Stimulated activated CD4-positive, alpha-beta T cell treated with anti-CD3 and anti-CD28 coated beads, TNF-alpha, amount 100 ng/mL, for 1 hour (primary cell): ENCODE measurements around the gene CTNNBL1.
"Not testable (repeated sequence)": the region's sequence is repeated elsewhere in the genome, so short reads cannot be mapped to it uniquely, and the experiment has no call there.

Experiments
- DNase-seq, 3 donors: peaks; one replicate each; pipeline ENCODE4 v3.0.0-alpha.2; 2020; ENCODE audit warnings: low read depth in 3 of 3, low spot score in 1 of 3

Gene CTNNBL1

DNA sequence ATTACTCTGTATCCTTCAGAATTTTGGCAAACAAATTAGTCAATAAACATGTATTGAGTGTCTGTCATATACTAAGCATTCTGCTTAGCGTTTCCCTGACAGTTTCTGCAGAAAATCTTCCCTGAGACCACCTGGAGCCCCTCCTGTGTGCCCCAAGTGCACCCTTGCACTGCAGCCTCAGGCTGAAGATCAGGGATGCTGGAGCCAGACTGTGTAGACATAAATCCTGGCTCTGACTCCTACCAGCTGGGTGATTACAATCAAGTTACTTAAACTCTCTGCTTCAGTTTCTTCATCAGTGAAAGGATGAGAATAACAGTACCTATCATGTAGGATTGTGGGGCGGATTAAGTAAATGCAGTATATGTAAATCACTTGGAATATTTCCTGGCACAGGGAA, 155.7 kb downstream of the CTNNBL1 start:
- DNase-seq, result no peak

GRCh38 chr20:37850036-37850592, 156.3 kb downstream of the CTNNBL1 start:
- DNase-seq, result no peak

DNA sequence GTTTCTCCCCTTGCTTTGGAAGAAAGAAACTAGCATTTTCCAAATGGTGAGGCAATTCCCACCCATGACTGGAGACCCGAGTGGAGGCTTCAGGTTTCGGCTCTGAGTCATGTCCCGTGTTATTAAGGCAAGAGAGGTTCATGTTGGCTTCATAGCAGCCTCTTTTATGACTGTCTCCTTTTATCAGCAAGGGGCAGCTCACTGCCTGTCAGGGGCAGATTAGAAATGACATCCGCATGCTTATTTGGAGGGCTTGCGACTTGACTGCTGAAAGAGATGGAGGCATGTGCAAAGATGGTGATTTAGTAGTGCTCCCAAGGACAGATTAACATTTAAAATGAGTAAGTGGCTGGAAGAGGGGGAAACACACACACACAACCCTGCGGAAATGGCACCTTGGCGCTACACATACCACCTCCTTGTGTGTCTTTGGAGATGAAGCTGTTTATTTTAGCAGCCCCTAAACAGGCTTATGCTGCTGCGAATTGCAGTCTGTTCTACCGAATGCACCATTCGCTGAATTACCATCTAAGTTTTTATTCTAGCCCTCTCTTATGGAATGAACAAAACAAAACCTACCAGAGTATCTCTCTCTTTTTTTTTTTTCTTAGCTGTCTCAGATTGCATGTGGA, 157.0 kb downstream of the CTNNBL1 start:
- DNase-seq, result no peak

DNA sequence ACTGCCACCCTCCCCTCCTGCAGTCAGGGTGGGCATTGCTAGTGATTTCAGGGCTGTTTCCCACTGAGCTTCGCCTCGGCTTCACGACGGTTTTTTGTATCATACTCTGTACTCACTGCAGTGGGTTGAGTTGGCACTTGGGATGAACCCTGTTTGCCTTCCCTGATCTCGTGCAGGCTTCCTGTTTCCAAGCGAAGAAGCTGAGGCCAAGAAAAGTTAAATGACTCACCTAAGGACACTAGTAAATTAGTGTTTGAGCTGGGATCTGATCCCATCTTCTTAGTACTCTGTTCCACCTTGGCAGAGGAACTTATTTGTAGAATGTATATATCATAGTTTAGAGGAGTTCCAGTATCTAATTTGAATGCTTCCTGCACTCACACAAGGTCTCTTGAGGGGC, 158.8 kb downstream of the CTNNBL1 start:
- no peak for DNase-seq

DNA sequence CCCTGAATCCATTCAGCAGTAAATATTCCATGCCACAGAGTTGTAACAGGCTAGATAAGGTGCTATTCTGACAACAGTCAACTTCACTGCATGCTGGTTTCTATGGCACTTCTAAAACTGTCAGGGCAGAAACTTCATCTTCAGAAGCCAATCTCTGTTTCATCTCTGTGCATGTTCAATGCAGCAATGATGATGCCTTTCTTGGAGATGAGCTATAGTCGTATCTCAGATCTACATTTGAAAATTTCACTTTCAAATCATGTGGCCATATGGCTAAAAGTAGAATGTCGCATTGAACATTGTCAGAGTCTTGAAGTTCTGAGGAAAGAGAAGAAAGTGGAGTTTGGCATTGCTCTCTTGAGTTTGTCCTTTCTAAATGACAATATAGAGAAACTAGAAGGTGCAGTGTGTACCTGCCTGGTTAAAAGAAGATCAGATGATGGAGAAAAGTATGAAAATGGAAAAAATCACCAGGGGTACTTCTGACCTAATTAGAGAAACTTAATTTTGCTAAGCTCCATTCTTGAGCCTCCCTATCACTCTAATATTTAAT, 160.1 kb downstream of the CTNNBL1 start:
- DNase-seq, result no peak

DNA sequence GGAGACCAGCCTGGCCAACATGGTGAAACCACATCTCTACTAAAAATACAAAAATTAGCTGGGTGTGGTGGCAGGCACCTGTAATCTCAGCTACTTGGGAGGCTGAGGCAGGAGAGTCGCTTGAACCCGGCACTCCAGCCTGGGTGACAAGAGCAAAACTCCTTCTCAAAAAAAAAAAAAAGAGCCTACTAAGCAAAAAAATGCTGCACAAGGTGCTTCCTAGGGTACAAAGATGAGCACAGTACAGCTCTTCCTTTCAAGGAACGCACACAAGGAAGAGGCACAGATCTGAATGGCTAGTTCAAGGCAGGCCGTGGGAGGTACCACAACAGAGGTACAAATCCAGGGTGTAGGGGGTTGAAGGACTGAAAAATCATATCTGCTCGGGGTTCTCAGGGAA, 162.2 kb downstream of the CTNNBL1 start:
- DNase-seq, result not testable (repeated sequence)

GRCh38 chr20:37856932-37857660, 163.3 kb downstream of the CTNNBL1 start:
- no peak for DNase-seq

DNA sequence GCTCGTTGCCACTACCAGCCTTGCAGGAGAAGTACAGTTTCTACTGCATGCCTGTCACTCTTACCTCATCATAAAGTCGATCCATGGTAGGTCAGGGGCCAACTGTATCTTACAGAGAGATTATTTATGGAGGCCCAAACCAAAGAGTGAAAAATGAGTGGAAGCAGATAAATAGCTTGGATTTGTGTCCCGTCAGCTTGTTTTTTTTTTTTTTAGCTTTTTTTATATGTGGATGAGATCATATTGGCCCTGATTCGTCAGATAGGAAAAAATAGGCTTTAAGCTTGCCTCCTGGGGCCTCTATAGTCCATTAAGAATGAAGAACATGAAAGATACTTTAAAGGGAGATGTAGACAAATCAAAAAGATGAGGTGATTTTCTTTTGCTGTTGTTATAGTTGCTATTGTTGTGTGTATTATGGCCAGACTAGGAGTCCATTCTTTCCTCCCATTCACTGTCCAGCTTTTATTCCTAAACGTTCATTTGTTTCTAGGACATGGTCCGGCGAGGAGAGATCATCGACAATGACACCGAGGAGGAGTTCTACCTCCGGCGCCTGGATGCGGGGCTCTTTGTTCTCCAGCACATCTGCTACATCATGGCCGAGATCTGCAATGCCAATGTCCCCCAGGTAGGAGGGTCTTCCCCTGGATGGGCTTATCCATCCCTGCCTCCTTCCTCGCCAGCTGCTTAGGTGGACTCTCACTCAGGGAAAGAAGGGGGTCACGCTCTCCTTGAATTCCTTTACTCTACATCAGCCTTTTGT, 165.8 kb downstream of the CTNNBL1 start:
- DNase-seq, result no peak

DNA sequence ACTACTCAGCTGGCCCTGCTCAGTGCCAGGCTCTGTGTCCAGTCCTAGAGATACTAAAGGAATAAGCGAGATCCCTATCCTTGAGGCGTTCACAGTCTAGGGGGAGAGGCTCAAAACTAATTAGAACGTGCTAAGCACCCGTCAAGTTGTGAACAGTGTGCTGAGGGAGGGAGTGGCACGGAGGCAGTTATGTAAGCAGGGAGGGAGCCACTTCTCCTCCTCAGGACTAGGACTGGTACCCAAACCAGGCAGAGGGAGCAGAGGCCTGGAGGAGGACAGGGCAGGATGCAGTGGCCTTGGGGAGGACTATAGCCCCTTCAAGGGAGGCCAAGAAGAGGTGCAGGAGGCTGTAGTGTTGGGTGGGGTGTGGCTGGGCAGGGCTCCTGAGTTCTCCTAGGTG, 169.5 kb downstream of the CTNNBL1 start:
- DNase-seq, result no peak

DNA sequence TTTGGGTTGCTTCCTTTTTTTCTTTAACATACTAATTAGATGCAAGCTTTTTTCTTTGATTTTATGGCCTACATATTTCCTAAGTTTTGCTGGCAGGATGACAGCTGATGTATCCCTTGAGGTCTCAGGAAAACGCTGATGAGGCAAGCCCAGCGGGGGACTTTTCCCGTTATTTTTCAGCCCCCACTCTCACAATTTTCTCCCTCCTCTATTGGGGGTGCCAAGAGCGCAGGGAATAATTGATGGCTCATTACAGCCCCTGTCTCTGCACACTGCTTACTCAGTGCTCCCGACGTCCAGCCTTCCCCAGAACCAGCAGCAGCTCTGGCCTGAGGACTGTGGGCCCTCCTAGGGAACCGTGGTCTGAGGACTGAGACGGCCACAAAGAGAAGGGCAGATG, 170.5 kb downstream of the CTNNBL1 start:
- DNase-seq, result no peak

- DNase-seq, result no peak
Observed at GRCh38 chr20:37866051-37866450, 172.2 kb downstream of the CTNNBL1 start.

GRCh38 chr20:37867289-37868195, 173.7 kb downstream of the CTNNBL1 start:
- DNase-seq, result no peak

GRCh38 chr20:37868851-37869333, 175.1 kb downstream of the CTNNBL1 start:
- no peak for DNase-seq

GRCh38 chr20:37869334-37869861, 175.6 kb downstream of the CTNNBL1 start:
- no peak for DNase-seq

DNA sequence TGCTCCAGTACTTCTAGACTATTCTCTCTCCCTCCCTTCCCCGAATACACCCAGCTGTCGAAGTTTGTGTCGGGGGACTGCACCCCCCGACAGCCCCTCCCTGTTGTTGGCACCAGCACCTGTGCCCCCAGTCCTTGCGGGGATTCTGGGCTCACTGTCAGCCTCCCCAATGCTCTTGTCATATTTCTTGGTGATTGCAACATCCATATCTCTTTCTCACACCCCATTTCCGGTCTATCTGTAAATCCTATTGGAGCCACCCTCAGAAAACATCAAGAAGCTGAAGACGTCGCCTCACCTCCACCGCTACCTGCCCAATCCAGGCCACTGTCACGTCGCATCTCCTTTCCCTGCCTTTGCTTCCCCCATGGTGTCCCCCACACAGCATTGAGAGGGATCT, 176.5 kb downstream of the CTNNBL1 start:
- no peak for DNase-seq

GRCh38 chr20:37871751-37872150, 177.9 kb downstream of the CTNNBL1 start:
- no peak for DNase-seq

- DNase-seq, result no peak
Observed at GRCh38 chr20:37872161-37872560, 178.3 kb downstream of the CTNNBL1 start.

DNA sequence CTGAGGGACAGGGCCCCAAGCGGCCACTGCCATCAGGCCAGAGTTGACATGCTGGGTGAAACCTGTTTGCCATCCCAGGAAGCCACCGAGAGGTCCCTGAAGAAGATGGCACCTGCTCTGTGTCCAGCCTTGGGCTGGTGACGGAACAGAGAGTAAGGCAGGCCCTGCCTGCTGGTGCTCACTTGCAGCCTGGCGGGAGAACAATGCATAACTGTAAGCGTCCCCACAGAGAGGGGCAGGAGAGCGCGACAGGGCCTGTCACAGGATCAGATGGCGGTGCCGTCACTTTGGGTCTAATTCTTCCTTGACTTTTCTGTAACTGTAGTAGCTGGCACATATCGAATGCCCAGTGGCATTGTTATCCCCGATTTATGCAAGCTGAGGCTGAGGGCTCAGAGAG, 180.1 kb downstream of the CTNNBL1 start:
- no peak for DNase-seq

DNA sequence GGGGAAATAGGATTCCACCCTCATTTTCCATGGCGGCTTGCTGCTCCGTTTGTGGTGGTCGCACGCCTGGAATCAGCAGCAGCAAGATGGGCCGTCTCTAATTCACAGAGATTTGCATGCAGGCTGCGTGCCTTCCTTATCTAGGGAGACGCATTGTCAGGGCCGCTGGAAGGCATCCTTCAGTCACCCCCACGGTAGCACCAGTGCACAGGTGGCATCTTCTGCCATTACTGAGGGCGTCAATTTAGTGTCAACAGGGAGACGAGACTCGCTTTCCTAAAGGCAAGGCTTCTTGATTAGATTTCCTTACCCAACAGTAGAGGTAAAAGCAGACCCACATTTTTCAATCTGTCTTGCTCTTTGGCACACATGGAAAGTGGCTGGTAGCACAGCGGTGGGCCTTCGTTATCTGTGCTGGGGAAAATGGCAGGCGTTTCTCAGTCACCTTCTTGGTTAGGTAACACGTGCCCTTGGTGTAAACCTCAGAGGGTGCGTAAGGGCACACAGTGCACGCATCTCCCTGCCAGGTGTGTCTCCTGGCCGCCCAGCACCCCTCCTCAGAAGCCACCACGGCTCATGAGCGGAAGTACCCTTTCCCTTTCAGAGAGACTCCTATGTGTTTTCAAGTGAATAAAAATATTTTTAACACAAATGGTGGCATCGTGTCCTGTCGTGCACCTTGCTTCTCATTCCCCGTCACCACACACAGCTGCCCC, 181.8 kb downstream of the CTNNBL1 start:
- DNase-seq, result no peak

DNA sequence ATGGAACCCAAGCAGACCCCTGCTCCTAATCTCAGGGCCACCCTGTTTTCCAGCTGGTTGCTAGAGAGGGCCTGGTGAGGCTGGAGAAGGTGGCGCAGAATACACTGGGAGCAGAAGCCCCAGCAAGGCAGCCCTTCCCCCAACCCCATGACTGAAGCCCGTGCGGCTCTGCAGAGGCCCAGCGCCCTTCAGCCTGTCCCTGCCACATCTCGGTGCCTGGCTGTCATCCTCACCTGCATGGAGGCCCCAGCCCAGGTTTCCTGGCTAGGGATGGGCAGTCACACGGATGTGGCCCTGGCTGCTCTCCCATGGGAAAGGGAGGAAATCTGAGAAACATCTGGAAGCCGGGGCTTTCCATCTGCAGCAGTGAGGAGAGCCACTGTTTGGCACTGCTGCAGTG, 183.0 kb downstream of the CTNNBL1 start:
- DNase-seq, result no peak
